GM23248 (cell line): ENCODE results near the gene SMARCA2.

ENCODE experiments used
- EZH2 ChIP-seq: fragments of 200-600 bp; sonication (generic); IDR thresholded peaks from 2 replicates; pipeline ENCODE4 v1.6.1; 2018; ENCODE audit warnings: antibody characterized with exemption, mild to moderate bottlenecking; ENCODE audit not compliant: insufficient read depth, poor library complexity, severe bottlenecking
- EZH2phosphoT487 ChIP-seq: fragments of 200-600 bp; sonication (generic); IDR thresholded peaks from 2 replicates; pipeline ENCODE4 v1.6.1; 2018; ENCODE audit warnings: antibody characterized with exemption, moderate library complexity, mild to moderate bottlenecking, low read depth; ENCODE audit not compliant: insufficient read depth

GRCh38 chr9:2028888-2029287 is 13.7 kb downstream of the SMARCA2 start:
- TF ChIP-seq EZH2: no peak
- no peak for TF ChIP-seq EZH2phosphoT487
